ENCODE measurements around the gene CELA3B.
"Not testable (repeated sequence)": the region's sequence is repeated elsewhere in the genome, so short reads cannot be mapped to it uniquely, and the experiment has no call there.

CELA3B gene

GRCh38 chr1:21980515-21981220 is 3.8 kb downstream of the CELA3B start:
- H3K27ac ChIP-seq: not testable (repeated sequence)

GRCh38 chr1:21981253-21981652 is 4.4 kb downstream of the CELA3B start:
- H3K27ac ChIP-seq: not testable (repeated sequence)

- not testable (repeated sequence) for H3K27ac ChIP-seq
- 0 out of 2 replicates have a peak, but pooled peaks have one; percentile 5 for TF ChIP-seq CTCF (IDR thresholded peaks at IDR 0.05)
Measured at GRCh38 chr1:21982122-21982521, 5.3 kb downstream of the CELA3B start.

- H3K27ac ChIP-seq: not testable (repeated sequence)
Measured at GRCh38 chr1:21983539-21983938, 6.7 kb downstream of the CELA3B start.

GRCh38 chr1:21985893-21986292 is 9.1 kb downstream of the CELA3B start:
- not testable (repeated sequence) for H3K27ac ChIP-seq

- H3K27ac ChIP-seq: not testable (repeated sequence)
Measured at GRCh38 chr1:21986386-21986785, 9.6 kb downstream of the CELA3B start.

GRCh38 chr1:21989672-21990393 is 13.0 kb downstream of the CELA3B start:
- H3K27ac ChIP-seq: not testable (repeated sequence)

GRCh38 chr1:21992186-21992585 is 15.4 kb downstream of the CELA3B start:
- H3K27ac ChIP-seq: not testable (repeated sequence)

- H3K27ac ChIP-seq: not testable (repeated sequence)
Measured at GRCh38 chr1:21994716-21995115, 17.9 kb downstream of the CELA3B start.

- H3K27ac ChIP-seq: not testable (repeated sequence)
Measured at GRCh38 chr1:21996663-21996970, 19.8 kb downstream of the CELA3B start.

- not testable (repeated sequence) for H3K27ac ChIP-seq
Measured at GRCh38 chr1:21997891-21998623, 21.2 kb downstream of the CELA3B start.

- not testable (repeated sequence) for H3K27ac ChIP-seq
Measured at GRCh38 chr1:21998624-21999294, 21.9 kb downstream of the CELA3B start.

GRCh38 chr1:21999645-22000044 is 22.8 kb downstream of the CELA3B start:
- not testable (repeated sequence) for H3K27ac ChIP-seq

- H3K27ac ChIP-seq: no peak within 1 kb of the TSS
- no peak for TF ChIP-seq CTCF (IDR thresholded peaks at IDR 0.05)
- no peak for TF ChIP-seq ZFX (IDR thresholded peaks at IDR 0.05; ENCODE audit: borderline replicate concordance)
Measured at GRCh38 chr1:22001409-22001808, 24.6 kb downstream of the CELA3B start, which contains the start of gene CELA3A. Gene CELA3A (plus strand): TSS chr1:22001657. CDS start chr1:22001675, 18 bp downstream.

- H3K27ac ChIP-seq: not testable (repeated sequence)
Measured at GRCh38 chr1:22002461-22002860, 25.6 kb downstream of the CELA3B start.

GRCh38 chr1:22002875-22003274 is 26.1 kb downstream of the CELA3B start:
- not testable (repeated sequence) for H3K27ac ChIP-seq

GRCh38 chr1:22003959-22004358 is 27.1 kb downstream of the CELA3B start:
- not testable (repeated sequence) for H3K27ac ChIP-seq
